Measurements from ENCODE around the gene PKP3.

DNA sequence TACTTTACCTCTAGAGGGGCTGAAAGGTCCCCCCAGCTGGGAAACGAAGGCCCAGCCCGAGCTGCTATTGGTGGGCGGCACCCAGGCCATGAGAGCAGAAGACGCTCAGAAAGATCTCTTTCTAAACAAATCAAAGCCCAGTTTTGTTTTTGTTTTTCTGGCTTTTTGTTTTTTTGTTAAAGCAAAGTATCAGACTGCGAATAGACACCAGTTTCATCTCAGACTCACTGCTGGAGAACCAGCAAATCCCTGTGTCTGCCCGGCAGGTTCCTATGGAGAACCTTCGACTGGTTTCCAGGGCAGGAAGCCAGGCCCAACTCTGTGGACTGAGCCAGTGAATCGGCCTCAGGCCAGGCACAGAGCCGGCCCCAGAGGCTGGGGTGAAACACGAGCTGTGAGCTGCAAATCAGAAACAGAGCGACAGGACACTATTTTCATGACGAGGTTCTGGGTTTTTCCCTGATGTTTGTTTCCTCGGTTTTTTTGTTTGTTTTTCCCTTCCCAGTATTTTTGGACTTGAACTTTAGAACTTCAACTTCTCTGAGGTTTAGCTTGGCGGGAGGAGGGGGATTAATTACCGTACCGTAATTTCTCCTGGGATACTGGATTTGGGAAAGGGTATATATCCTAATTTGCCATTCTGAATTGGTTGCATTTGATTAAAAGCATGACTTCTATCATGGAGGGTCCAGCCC lies 40.7 kb upstream of the PKP3 start:
- TF ChIP-seq, protein P1, sequence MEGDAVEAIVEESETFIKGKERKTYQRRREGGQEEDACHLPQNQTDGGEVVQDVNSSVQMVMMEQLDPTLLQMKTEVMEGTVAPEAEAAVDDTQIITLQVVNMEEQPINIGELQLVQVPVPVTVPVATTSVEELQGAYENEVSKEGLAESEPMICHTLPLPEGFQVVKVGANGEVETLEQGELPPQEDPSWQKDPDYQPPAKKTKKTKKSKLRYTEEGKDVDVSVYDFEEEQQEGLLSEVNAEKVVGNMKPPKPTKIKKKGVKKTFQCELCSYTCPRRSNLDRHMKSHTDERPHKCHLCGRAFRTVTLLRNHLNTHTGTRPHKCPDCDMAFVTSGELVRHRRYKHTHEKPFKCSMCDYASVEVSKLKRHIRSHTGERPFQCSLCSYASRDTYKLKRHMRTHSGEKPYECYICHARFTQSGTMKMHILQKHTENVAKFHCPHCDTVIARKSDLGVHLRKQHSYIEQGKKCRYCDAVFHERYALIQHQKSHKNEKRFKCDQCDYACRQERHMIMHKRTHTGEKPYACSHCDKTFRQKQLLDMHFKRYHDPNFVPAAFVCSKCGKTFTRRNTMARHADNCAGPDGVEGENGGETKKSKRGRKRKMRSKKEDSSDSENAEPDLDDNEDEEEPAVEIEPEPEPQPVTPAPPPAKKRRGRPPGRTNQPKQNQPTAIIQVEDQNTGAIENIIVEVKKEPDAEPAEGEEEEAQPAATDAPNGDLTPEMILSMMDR (IDR thresholded peaks at IDR 0.05): peak in 1 of 4 experiments; percentile 13
- TF ChIP-seq POLR2A (IDR thresholded peaks at IDR 0.05): peak in 1 of 2 donors; percentile 72
